ENCODE results near the gene VDR. TPM values are rescaled to one million over a fixed set of nuclear protein-coding genes. Genes with fewer than 3 reads are reported as not detected.

The VDR gene
- 14.5 TPM for total RNA-seq (2013)
- polyA plus RNA-seq (10 to 100 TPM in 2 of 3 donors, 1 to 10 TPM in 1; 6.0 to 14.8 (median 12.8) TPM), polyA minus RNA-seq (14.1 and 18.3 TPM in 2 replicates), total RNA-seq (62.6 to 453 (median 130) reads per million in 11 experiments)

GRCh38 chr12:47904713-47905709 lies at the start of gene VDR:
VDR (minus strand) TSS chr12:47904994; CDS start chr12:47879113, 25,881 bp downstream.
- peak; percentile 80 to 88 (median 86) for DNase-seq
- peak within 1 kb of the TSS; percentile 68 to 84 (median 81) for H3K4me3 ChIP-seq (replicated peaks in 1 of 3; ENCODE audit: low read depth in 2 of 3, low read length in 3 of 3)
- Mint-ChIP-seq H3K27me3 (ENCODE audit: low read depth in 3 of 3) (peaks cover 23 to 36% (median 32%) of the 10 kb centered on the region in 3 donors), H3K36me3 (peaks cover under 1 to 1% of the 10 kb centered on the region in 2 donors), H3K9me3 (peaks cover 0 to 3% (median 0%) of the 10 kb centered on the region in 7 donors), H3K4me3 (peak within 1 kb of the TSS; percentile 89 to 96), H3K4me1 (peaks cover 49% of the 10 kb centered on the region), H3K27ac (peak within 1 kb of the TSS; percentile 91 to 96 (median 94))
- intact Hi-C loops (cut with micrococcal nuclease) = loop anchor here (2.0 to 10.0 kb wide), 2 partner anchors 34 to 90 kb away; partner anchors contain the start of gene HDAC7 (in 1 of the 2)
- peak within 1 kb of the TSS; percentile 84 for H2AFZ ChIP-seq (ENCODE audit: insufficient read depth, low read depth, low read length, poor library complexity, severe bottlenecking)
- peak; percentile 27 for TF ChIP-seq CTCF (IDR thresholded peaks at IDR 0.05)
- H4K20me1 ChIP-seq (ENCODE audit: insufficient read depth, low read length) = peaks cover 33% of the 10 kb centered on the region
- H3K9me3 ChIP-seq (replicated peaks in 1 of 2; ENCODE audit: control insufficient read depth in 1 of 2, insufficient read depth in 1 of 2, low read length in 2 of 2) = peaks cover 0 to 8% of the 10 kb centered on the region in 2 donors
- WGBS (ENCODE audit: insufficient coverage) = under 1% methylated on average over 56 of the region's 79 CpGs
- H3K27me3 ChIP-seq (ENCODE audit: control insufficient read depth in 2 of 2, insufficient read depth in 2 of 2, low read length in 2 of 2) = peaks cover 24 to 25% of the 10 kb centered on the region in 2 donors
- H3K79me2 ChIP-seq (ENCODE audit: insufficient read depth, low read length) = peaks cover 30% of the 10 kb centered on the region
- peaks cover 50 to 52% of the 10 kb centered on the region in 2 donors for H3K4me1 ChIP-seq (ENCODE audit: control insufficient read depth in 1 of 2, insufficient read depth in 2 of 2, low read length in 2 of 2)
- H3K36me3 ChIP-seq (replicated peaks in 1 of 2; ENCODE audit: control insufficient read depth in 1 of 2, insufficient read depth in 2 of 2, low read length in 2 of 2) = peaks cover 0 to 2% of the 10 kb centered on the region in 2 donors
- peak within 1 kb of the TSS; percentile 90 to 96 for H3K27ac ChIP-seq (ENCODE audit: low read depth in 1 of 2, low read length in 2 of 2)
- H3K4me2 ChIP-seq (replicated peaks; ENCODE audit: extremely low read depth, low read length, poor library complexity, severe bottlenecking) = peak within 1 kb of the TSS; percentile 86
- peak within 1 kb of the TSS; percentile 81 for H3K9ac ChIP-seq (ENCODE audit: insufficient read depth, low read length, poor library complexity, severe bottlenecking)

- H3K36me3 ChIP-seq (replicated peaks in 1 of 2; ENCODE audit: control insufficient read depth in 1 of 2, insufficient read depth in 2 of 2, low read length in 2 of 2) = no peaks in the 10 kb centered on the region
- peaks cover 0 to 3% of the 10 kb centered on the region in 2 donors for H3K27me3 ChIP-seq (ENCODE audit: control insufficient read depth in 2 of 2, insufficient read depth in 2 of 2, low read length in 2 of 2)
- no peak for TF ChIP-seq CTCF (IDR thresholded peaks at IDR 0.05)
- Mint-ChIP-seq H3K27me3 (ENCODE audit: low read depth in 3 of 3) (peaks cover 1 to 3% (median 1%) of the 10 kb centered on the region in 3 donors), H3K4me3 (no peak overlapping the region), H3K9me3 (peaks cover 5 to 16% (median 13%) of the 10 kb centered on the region in 7 donors), H3K4me1 (peaks cover 6% of the 10 kb centered on the region), H3K36me3 (no peaks in the 10 kb centered on the region), H3K27ac (no peak overlapping the region)
- no peak for DNase-seq
- WGBS (ENCODE audit: insufficient coverage) = 90% methylated on average over 5 of the region's 8 CpGs
- no peaks in the 10 kb centered on the region for H4K20me1 ChIP-seq (ENCODE audit: insufficient read depth, low read length)
- H3K9me3 ChIP-seq (replicated peaks in 1 of 2; ENCODE audit: control insufficient read depth in 1 of 2, insufficient read depth in 1 of 2, low read length in 2 of 2) = peaks cover 6 to 12% of the 10 kb centered on the region in 2 donors
- no peak overlapping the region for H3K27ac ChIP-seq (ENCODE audit: low read depth in 1 of 2, low read length in 2 of 2)
- H3K4me3 ChIP-seq (replicated peaks in 1 of 3; ENCODE audit: low read depth in 2 of 3, low read length in 3 of 3) = no peak overlapping the region
- no peak overlapping the region for H2AFZ ChIP-seq (ENCODE audit: insufficient read depth, low read depth, low read length, poor library complexity, severe bottlenecking)
- no peak overlapping the region for H3K9ac ChIP-seq (ENCODE audit: insufficient read depth, low read length, poor library complexity, severe bottlenecking)
- H3K4me2 ChIP-seq (replicated peaks; ENCODE audit: extremely low read depth, low read length, poor library complexity, severe bottlenecking) = no peak overlapping the region
- intact Hi-C loops (cut with micrococcal nuclease) = loop anchor here in 1 of 2 donors (10.0 kb wide), 1 partner anchor 239 kb away; no protein-coding TSS in a partner anchor
- no peaks in the 10 kb centered on the region for H3K79me2 ChIP-seq (ENCODE audit: insufficient read depth, low read length)
- no peaks in the 10 kb centered on the region for H3K4me1 ChIP-seq (ENCODE audit: control insufficient read depth in 1 of 2, insufficient read depth in 2 of 2, low read length in 2 of 2)
Observed at GRCh38 chr12:47954058-47954457, 49.3 kb upstream of the VDR start.
